HG03565 (cell line): ENCODE results near the gene LPO.
A peak's percentile ranks its signal among the peaks of the same experiment; 100 is the strongest.

Experiments
- ATAC-seq: cut with Tn5 transposase; IDR thresholded peaks from one replicate; pipeline ENCODE4 v1.9.1; 2021; ENCODE audit warnings: mild to moderate bottlenecking, moderate library complexity; ENCODE audit not compliant: unreplicated experiment

The LPO gene

DNA sequence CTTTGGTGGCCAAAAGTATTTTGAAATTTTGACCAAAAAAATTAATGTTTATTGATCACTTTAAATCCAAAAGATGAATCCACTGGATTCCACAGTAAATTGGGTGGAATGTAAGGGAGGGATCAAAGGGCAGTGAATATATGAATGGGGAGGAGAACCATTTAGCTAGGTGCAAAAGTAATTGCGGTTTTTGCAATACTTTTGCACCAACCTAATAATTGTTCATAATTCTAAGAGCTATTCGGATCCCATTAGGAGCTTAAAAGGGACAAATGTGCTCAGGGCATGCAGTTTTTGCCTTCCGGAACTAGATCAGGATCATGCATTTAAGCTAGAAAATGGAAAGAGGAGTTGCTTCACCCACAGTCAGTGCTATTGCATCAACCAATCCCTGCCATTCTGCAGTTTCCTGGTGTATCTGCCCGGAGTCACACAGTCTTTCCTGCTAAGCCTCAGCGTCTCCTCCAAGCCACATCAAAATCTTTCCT lies at the start of gene LPO:
Gene LPO, plus strand, starts transcription at position 438 of the 488 bp plus-strand sequence. CDS start 4,396 bp downstream, outside the sequence.
- no peak for ATAC-seq

DNA sequence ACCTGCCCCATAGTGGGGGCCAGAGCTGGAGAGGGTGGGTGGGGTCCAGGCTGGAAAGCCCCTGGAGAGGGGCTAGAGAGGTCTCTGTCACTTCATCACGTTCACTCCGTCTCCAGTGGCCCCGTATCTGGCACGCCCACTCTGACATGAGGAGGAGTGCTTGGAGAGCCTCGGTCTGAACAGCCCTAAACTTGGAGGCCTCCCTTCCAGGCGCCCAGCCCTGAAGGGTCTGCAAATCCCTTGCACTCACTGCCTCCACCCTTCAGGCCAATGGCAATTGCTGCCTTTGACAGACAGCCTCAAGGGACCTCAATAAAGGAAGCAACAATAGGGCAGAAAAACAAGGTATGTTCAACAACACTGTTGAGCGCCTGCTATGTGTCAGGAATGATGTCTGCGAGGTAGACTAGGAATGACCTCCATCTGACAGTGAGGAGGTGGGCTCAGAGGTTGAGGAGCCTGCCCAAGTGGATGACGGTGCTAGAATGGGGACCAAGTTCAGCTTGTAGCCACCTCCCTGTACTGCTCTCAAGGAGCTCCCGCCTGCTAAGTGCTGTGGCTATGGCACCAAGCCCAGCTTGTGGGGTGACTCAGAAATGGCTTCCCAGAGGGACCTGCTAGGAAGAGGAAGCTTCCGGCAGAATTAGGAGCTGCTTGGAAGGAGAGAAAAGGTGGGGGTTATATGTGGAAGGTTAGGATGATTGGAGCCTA lies 48.8 kb upstream of the LPO start:
- ATAC-seq, result no peak

DNA sequence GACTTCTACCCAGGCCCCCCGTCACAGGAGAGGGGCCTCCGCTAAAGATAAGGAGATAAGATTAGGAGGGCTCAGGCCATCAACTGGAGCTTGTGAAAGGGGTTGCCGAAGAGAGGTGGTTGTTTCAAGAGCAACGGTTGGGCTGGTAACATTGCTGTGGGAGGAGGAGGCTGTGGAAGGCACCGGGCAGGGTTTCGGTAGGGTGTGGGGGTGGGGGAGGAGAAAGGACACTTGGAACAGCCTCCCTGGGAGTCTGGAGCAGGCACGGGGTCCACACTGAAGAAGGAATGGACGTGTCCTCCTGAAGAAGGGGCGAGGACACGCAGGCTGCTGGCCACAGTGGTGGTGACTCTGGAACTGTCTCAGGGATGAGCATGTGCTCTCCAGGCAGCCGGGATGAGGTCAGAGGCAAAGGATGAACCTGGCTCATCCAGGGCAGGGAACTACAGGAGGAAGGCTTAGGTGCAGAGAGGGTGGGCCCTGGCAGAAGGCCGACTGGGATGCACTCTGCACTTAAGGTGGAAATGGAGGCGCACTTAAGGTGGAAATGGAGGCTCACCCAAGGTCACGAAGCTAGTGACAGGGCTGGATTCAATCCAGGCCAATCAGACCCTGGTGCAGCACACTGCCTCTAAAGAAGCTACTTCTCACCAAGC lies 47.0 kb upstream of the LPO start:
- ATAC-seq, result no peak

DNA sequence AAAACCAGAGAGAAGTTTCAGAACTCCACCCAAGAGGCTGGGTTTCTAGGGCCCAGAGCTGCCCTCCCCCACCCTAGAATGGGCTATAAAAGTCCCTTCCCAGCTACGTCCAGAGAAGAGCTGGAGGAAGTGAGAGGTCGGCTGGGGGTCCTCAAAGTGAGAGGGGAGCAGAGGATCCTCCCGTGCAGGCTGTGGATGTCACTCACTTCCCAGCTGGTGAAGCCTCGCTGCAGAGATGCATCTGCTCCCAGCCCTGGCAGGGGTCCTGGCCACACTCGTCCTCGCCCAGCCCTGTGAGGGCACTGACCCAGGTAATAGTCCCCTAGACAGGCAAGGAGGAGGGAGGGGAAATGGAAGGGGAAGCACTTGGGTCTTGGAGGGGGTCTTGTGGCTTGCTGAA lies 45.8 kb upstream of the LPO start, which contains the start of gene EPX:
Gene EPX, plus strand, starts transcription at position 115 of the 400 bp plus-strand sequence. Its CDS starts 121 bp downstream, at position 236.
- ATAC-seq, result no peak

DNA sequence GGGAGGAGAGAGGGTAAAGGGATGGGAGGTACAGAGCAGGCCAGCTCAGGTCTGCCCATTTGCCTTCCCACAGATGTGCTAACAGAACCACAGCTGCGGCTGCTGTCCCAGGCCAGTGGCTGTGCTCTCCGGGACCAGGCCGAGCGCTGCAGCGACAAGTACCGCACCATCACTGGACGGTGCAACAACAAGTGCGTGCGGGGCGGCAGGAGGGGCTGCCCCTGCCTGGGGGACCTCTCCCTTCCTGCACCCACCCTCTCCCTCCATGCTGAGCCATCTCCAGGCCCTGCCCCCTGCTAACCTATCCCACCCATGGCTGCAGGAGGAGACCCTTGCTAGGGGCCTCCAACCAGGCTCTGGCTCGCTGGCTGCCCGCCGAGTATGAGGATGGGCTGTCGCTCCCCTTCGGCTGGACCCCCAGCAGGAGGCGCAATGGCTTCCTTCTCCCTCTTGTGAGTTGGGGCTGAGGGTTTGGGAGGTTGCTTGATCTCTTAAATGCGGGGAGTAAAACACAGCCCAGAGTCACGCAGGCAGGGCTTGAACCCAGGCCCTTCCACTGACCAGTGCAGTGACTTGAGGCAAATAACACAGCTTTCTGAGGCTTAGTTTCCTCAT lies 44.6 kb upstream of the LPO start:
- ATAC-seq, result no peak

DNA sequence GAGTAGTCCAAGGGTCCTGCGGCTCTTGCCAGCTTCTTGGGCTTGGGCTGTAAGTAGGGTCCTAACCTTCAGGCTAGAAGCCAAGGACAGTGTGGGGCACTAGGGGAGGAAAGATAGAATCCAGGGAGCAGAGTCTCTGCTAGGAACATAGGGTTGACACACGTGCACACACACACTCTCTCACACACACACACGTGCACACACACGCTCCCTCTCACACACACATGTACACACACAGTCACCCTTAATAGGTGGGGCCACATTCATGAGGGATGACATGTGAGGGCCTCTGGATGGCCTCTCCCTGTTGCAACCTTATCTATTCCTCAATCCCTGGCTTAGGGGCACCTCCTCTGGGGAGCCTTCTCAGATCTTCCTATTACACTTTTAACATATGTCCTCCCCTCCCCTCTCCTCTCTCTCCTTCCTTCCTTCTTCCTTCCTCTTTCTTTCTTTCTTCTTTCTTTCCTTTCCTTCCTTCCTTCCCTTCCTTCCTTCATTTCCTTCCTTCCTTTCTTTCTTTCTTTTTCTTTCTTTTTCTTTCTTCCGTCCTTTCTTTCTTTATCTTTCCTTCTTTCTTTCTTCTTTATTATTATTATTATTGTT lies 42.8 kb upstream of the LPO start:
- ATAC-seq, result no peak

DNA sequence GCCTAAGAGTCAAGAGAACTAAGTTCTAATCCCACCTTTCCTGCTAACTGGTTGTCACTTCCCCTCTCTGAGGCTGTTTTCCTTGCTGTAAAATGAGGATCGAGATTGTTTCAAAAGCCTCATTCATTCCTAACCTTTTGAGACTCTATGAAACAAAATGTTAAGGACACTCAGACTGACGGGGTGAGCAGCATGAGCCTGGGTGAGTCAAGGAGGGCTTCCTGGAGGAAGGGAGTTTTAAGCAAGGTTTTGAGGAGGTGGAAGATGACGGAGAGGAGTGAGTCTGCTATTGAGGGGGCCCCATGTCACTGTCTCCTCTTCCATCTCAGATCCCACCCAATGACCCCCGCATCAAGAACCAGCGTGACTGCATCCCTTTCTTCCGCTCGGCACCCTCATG lies 41.8 kb upstream of the LPO start:
- no peak for ATAC-seq

DNA sequence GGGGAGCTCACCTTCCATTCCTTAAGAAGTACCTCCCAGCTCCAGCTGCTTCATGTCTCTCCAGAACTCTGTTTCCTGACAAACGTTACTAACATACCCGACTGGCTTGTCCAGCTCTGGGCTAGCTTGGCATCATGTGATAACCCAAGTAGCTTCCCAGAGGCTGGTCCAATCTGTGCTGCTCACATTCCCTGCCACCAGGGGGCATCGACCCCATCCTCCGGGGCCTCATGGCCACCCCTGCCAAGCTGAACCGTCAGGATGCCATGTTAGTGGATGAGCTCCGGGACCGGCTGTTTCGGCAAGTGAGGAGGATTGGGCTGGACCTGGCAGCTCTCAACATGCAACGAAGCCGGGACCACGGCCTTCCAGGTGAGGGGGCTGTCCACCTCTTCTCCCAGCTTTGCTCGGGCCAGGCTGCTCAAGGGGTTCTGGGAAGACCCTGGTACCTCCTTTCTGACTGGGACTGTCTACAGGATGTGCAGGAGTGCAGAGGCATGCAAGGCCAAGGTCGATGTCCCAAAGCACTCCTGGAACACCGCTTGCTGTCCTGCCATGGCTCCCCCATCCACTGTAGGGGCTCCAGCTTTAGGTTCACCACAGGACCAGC lies 38.3 kb upstream of the LPO start:
- no peak for ATAC-seq

DNA sequence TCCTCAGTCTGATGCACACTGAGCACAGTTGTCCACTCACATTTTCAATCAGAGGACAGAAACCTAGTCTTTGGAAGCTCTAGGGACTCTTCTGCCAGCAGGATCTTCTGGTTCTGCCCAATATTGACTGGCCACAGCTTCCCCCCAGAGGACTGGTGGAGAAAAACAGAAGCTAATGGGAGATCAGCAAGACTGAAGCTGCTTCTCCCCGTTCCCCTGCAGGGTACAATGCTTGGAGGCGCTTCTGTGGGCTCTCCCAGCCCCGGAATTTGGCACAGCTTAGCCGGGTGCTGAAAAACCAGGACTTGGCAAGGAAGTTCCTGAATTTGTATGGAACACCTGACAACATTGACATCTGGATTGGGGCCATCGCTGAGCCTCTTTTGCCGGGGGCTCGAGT lies 35.5 kb upstream of the LPO start:
- ATAC-seq, result no peak

DNA sequence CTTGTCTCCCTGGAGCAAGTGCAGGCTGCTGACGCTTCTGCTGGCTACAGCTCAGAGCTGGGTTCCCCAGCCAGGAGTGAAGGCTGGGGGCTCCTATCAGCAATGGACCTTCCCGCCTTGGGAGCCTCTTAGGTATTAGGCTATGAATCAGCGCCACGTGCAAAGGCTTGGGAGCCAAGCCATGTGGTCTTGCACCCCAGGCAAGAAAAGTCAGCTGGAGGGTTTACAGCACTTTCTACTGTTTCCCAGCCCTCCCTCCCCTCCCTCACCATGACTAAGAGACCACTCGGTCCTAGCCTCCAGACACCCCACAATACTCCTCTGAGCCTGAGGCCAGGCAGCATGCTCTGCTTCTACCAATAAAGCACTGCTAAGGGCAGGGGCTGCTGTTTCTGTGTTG lies 33.6 kb upstream of the LPO start:
- ATAC-seq, result no peak

DNA sequence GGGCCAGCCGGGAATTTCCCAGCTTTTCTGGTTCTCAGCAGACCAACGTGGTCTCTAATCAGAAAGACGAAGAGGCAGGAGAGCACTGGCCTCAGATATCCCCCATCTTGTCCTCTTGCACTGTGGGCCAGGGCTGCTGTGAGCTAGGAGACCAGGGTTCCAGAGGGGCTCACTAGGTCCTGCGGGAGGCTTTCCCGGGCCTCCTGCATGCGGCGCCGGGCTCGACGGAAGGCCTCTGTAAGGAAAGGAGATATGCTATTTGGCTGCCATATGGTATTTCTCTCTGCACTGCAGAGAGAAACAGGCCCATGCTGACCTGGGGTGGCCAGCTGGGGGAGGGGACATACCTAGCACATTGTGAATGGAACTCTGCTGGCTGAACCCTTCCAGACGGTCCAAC lies 32.4 kb upstream of the LPO start:
- ATAC-seq, result no peak

DNA sequence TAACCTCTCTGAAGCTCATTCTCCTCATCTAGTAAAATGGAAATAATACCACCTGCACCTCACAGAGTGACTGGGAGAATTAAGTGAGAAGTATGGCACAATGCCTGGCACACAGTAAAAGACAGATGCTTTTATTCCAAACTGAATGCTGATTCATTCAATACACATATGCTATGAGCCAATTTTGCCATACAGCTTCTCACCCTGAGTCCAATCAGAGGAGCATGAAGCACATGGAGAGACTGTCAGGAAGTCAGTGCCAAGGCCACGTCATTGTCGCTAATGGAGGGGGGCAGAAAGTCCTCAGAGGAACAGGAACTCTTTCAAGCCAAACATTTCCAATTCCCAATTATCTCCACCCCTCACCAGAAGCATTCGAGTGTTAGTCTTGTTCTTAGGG lies 30.9 kb upstream of the LPO start:
- ATAC-seq, result no peak

DNA sequence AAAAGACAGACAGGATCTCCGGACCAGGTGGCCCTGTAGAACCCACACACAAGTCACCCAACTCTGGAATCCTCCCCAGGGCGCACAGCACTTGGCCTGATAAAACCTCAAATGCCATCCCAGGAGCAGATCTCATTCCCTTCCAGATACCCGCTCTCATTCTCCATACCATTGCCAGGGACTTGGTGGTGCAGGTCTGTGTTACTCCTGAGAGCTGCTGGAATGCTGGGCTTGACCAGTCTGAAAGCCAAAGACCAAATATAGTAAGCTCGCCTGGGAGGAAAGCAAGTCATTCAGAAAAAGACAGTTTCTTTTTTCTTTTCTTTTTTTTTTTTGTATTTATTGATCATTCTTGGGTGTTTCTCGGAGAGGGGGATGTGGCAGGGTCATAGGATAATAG lies 30.0 kb upstream of the LPO start:
- no peak for ATAC-seq

DNA sequence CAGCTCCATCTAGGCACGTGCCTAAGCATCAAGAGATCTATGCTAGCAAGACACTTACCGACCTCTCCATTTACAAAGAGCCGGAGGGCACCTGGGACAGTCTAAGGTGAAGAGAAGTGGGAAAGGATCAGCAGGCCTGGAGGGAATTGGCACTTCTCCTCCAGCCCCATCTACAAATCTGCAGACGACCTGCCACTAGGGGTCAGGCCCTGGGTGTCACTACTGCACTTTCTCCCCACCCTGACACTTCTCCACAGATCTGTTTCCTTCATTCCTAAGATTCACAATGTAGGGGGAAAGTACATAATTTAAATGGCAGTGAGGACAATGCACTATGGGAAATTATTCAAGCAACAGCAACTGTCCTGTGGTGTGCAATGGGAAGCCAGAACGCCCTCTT lies 27.5 kb upstream of the LPO start:
- ATAC-seq, result no peak

DNA sequence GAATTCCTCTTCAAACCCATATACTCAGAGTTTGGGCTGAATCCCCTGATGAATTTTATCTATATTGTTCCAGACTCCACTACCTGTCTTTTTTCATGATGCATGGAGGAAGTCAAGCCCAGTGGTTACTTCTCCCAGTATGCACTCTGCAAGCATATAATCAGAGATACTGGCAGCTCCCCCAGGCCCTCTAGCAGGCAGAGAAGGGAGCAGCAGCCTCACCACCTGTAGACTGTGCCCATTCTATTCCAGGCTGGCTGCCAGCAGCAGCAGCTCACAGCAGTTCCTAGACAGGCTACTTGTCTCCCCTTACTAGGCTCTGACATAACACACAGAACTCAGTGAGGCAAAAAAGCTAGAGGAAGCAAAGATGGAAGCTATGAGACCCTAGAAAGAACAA lies 22.7 kb upstream of the LPO start:
- no peak for ATAC-seq

DNA sequence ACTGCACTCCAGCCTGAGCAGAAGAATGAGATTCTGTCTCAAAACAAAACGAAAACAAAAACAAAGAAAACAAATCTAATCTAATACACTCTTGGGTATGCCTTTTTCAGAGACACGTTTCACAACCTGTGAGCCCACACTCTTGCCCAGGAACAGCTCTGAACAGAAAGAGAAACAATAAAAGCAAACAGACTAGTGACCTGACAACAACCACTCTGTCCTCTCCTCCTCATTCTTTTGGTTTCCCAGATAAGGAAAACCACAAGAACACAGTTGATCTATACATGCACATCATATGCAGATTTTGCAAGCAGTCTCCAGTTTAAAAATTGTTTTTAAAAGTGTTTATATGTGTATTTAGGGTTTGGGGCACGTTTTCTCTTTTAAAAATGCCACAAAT lies 20.6 kb upstream of the LPO start:
- no peak for ATAC-seq

DNA sequence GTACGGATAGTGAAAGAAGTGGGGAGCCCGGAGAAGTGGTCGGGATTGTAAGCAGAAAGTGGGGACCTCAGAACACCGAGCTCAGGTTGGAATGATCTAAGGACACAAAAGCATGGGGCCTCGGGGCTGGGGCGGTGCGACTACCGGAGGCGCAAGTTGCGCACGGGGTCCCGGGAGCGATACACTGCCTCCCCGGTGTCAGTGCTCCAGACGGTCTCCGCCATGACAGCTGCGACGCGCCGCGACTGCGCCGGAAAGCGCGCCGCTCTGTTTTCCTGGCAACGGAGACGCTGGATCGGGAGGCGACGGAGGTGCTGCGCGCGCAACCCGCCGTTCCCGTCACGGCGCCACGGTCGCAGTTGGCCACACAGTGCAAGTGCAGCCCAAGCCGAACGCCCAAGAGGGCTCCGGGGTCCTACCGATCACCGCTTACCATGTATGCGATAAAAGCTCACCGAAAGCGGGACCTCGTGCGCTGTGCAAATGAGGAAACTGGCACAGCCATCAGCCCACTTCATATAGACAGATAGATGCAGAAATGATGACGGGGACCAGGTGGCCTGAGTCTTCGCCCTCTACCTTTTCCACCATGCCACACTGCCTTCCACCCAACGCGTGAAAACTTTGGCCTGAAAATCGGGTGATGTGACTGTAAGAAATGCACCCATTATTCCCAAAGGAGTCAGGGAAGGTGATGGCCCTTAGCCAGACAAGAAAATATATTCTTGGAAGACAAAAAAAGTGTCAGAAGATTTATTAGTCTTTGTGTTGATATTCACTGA lies 19.2 kb upstream of the LPO start, which contains the start of gene MKS1:
Gene MKS1, minus strand, starts transcription at position 249 of the 782 bp plus-strand sequence. Its CDS starts 25 bp downstream, at position 224.
- ATAC-seq, result peak; percentile 92

DNA sequence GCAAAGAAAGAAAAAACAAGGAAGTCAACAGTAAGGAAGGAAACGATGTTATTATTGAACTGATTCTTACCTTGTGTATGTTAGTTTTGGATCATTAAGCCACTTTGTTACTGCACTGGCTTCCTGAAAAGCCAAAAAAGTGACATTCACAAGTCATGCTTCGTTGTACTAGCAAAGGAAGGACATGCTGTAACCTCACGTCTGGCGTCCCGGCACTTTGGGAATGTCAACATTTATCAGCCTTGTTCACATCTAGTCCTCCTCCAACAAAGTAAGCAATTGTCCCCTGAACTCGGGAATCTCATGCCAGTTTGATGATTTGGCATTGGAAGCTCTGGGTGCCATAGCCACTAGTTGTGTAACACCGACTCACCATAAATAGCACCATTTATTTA lies 18.6 kb upstream of the LPO start:
- no peak for ATAC-seq

DNA sequence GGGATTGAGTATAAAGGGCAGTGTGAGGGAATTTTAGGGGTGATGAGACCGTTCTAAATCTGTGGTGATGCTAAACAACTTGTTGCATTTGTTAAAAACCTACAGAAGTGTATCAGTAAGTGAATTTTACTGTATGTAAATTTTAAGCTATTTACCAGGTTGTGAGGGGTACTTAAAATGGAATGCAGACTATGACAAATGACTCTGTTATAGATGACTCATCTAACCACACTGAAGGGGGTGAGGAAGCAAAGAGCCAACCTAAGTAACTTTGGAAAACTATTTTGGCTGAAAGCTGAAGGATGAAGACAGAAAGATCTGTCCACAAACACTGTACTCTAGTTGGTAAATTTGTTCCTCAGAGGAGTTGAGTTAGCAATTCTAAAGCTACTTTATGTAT lies 14.1 kb upstream of the LPO start:
- no peak for ATAC-seq

DNA sequence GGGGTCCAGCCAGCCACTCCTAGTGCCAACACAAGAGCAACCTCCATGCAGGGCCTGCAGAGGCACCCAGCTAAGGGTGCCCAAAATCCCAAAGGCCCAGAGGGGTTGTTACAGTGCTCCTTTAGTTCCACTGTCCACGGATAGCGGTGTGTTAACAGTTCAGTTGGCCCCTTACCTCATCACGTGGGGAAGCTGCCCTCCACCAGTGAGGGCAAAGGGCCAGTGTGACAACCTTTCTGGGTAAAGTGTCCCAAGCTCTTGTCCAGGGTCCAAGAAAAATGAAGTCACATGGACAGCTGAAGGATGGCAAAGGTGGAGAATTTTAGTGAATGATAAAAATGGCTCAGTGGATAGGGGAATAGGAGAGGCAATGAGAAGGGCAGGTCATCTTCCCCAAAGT lies 10.7 kb upstream of the LPO start:
- ATAC-seq, result no peak
